ENCODE results near the gene SNX5. TPM values are rescaled to one million over a fixed set of nuclear protein-coding genes. Genes with fewer than 3 reads are reported as not detected.

SNX5 gene
- total and polyA plus RNA-seq, 2 of the 13 experiments (the other 11 are each of a cell fraction or from before 2014, with no cell fraction given) = 664 to 1,040 TPM

GRCh38 chr20:17938871-17939619 is 29.5 kb downstream of the SNX5 start (continued):
- TF ChIP-seq MEIS2 (CRISPR knock-in tag; IDR thresholded peaks at IDR 0.05) (no peak), PATZ1 (CRISPR knock-in tag; IDR thresholded peaks at IDR 0.05) (peak; percentile 7; the same call in 1 of the 2 replicates), TOE1 (CRISPR knock-in tag; IDR thresholded peaks at IDR 0.05) (0 out of 2 replicates have a peak, but pooled peaks have one; percentile 11), ZGPAT (CRISPR knock-in tag; IDR thresholded peaks at IDR 0.05) (peak; percentile 54), FOXJ3 (CRISPR knock-in tag; IDR thresholded peaks at IDR 0.05; ENCODE audit: borderline replicate concordance) (no peak; the same call in 1 of the 2 replicates), CTCF (CRISPR knock-in tag; IDR thresholded peaks at IDR 0.05) (peak; percentile 99), ZFYVE20 (CRISPR knock-in tag; IDR thresholded peaks at IDR 0.05; ENCODE audit: borderline replicate concordance, low read depth) (0 out of 2 replicates have a peak, but pooled peaks have one; percentile 40), TFE3 (CRISPR knock-in tag; IDR thresholded peaks at IDR 0.05) (peak; percentile 67; the same call in 1 of the 2 replicates), ZNF883 (CRISPR knock-in tag; IDR thresholded peaks at IDR 0.05; ENCODE audit: not compliant biosample characterization) (peak; percentile 20), DZIP1 (CRISPR knock-in tag; IDR thresholded peaks at IDR 0.05) (no peak), THAP7 (CRISPR knock-in tag; IDR thresholded peaks at IDR 0.05) (no peak), DMTF1 (CRISPR knock-in tag; IDR thresholded peaks at IDR 0.05) (no peak), SMAD1 (CRISPR knock-in tag; IDR thresholded peaks at IDR 0.05; ENCODE audit: borderline replicate concordance, low read depth) (peak; percentile 34; the same call in 1 of the 2 replicates), RXRA (CRISPR knock-in tag; IDR thresholded peaks at IDR 0.05) (peak; percentile 11; the same call in 1 of the 2 replicates)
